Thyroid gland (tissue), 4 donors: ENCODE results near the gene BSN.

Source experiments
- POLR2A ChIP-seq, 2 donors: fragments of 450-650 bp; IDR thresholded peaks; one replicate each; pipeline ENCODE4 v1.6.1; 2017; ENCODE audit warnings: antibody characterized with exemption in 2 of 2, mild to moderate bottlenecking in 2 of 2, moderate library complexity in 1 of 2
- TF ChIP-seq, protein P1 (sequence below), 6 experiments: fragments of 200-600 bp in 3 of 6; fragments of 450-650 bp in 3 of 6; sonication (generic) in 3 of 6; IDR thresholded peaks; one replicate each; pipeline ENCODE4 v1.5.1; 2016 to 2019; ENCODE audit warnings: antibody characterized with exemption in 6 of 6, mild to moderate bottlenecking in 2 of 6, inconsistent platforms in 1 of 6, moderate library complexity in 1 of 6

GRCh38 chr3:49712631-49713317, 158.5 kb downstream of the BSN start:
- TF ChIP-seq, protein P1, sequence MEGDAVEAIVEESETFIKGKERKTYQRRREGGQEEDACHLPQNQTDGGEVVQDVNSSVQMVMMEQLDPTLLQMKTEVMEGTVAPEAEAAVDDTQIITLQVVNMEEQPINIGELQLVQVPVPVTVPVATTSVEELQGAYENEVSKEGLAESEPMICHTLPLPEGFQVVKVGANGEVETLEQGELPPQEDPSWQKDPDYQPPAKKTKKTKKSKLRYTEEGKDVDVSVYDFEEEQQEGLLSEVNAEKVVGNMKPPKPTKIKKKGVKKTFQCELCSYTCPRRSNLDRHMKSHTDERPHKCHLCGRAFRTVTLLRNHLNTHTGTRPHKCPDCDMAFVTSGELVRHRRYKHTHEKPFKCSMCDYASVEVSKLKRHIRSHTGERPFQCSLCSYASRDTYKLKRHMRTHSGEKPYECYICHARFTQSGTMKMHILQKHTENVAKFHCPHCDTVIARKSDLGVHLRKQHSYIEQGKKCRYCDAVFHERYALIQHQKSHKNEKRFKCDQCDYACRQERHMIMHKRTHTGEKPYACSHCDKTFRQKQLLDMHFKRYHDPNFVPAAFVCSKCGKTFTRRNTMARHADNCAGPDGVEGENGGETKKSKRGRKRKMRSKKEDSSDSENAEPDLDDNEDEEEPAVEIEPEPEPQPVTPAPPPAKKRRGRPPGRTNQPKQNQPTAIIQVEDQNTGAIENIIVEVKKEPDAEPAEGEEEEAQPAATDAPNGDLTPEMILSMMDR (IDR thresholded peaks at IDR 0.05) = no peak
- no peak for TF ChIP-seq POLR2A (IDR thresholded peaks at IDR 0.05)
